ENCODE measurements around the gene PLXDC1.
"Not testable (repeated sequence)": the region's sequence is repeated elsewhere in the genome, so short reads cannot be mapped to it uniquely, and the experiment has no call there.

DNA sequence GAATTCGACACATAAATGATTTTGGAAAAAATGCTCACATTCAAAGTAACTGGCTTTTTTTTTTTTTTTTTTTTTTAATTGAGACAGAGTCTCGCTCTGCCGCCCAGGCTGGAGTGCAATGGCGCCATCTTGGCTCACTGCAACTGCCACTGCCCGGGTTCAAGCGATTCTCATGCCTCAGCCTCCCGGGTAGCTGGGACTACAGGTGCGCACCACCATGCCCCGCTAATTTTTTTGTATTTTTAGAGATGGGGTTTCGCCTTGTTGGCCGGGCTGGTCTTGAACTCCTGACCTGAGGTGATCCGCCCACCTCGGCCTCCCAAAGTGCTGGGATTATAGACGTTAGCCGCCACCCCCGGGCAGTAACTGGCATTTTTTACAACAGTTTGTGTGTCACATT lies 115.9 kb downstream of the PLXDC1 start:
- not testable (repeated sequence) for TF ChIP-seq CTCF (IDR thresholded peaks at IDR 0.05; ENCODE audit: low read depth, low read length); EZH2phosphoT487 (IDR thresholded peaks at IDR 0.05; ENCODE audit: low read depth)
